ENCODE data around the gene ADAM30. TPM values are rescaled to one million over a fixed set of nuclear protein-coding genes. Genes with fewer than 3 reads are reported as not detected.

ADAM30 gene
- polyA plus RNA-seq, result not detected in 2 replicates

DNA sequence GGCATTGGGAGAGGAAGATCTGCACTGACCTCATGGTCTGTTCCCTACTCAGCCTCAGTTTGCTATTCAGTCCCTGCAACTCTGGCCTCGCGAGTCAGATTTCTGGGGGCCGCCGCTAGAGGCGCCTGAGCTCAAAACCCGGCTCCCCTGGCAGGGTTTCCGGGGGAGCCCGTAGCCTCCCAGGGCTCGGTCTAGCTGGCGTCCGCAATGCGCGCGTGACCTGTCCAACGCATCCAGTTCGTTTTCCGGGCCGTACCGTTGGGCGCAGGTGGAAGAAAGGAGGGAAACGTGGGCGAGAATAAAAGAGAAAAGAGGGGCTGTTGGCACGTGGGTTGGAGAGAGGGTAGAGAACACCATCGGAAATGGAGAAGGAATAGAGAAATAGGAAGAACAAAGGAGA lies at the start of gene ADAM30:
ADAM30 (minus strand) TSS at position 213 of the 400 bp plus-strand sequence; CDS start at position 34, 179 bp downstream.

Other genes with a start within 250 kb of the ADAM30 start
- 1.8 and 4.8 TPM in 2 replicates for gene ZNF697, start 248.2 kb downstream of the ADAM30 start, polyA plus RNA-seq
- gene PHGDH, start 184.6 kb downstream of the ADAM30 start, polyA plus RNA-seq, result 14.8 and 21.3 TPM in 2 replicates
- gene HMGCS2, start 127.6 kb downstream of the ADAM30 start, polyA plus RNA-seq, result not detected in 2 replicates
- gene REG4, start 85.1 kb downstream of the ADAM30 start, polyA plus RNA-seq, result not detected in 2 replicates
- 6.9 and 9.3 TPM in 2 replicates for gene NOTCH2, start 173.1 kb upstream of the ADAM30 start, polyA plus RNA-seq